IMR-90 (cell line): ENCODE measurements around the gene E2F4. TPM values are rescaled to one million over a fixed set of nuclear protein-coding genes. Genes with fewer than 3 reads are reported as not detected.
A peak's percentile ranks its signal among the peaks of the same experiment; 100 is the strongest.

Experiments used
- ATAC-seq: fragments of 200-7000 bp; cut with Tn5 transposase; 2 replicates; pipeline ENCODE4 v1.9.1; 2020; ENCODE audit warnings: low read depth, mild to moderate bottlenecking, moderate library complexity
- BruUV-seq: library from RNA; stranded (reverse); fragments of 400-500 nt; replicated peaks from 2 replicates; lab custom pipeline; 2021; lab: Mats Ljungman, UMichigan
- CTCF ChIA-PET: fragments of 300-600 bp; formaldehyde crosslinking; extraction: SDS; loops from one replicate; lab custom pipeline; 2021; ENCODE audit warnings: antibody characterized with exemption; lab: Yijun Ruan, JAX
- POLR2A ChIA-PET: fragments of 300-600 bp; sonication (Branson Sonifier 250); formaldehyde crosslinking; loops from one replicate; lab custom pipeline; 2022; ENCODE audit warnings: antibody characterized with exemption; ENCODE audit not compliant: unreplicated experiment; lab: Charles Lee
- DNase-seq: peaks from one replicate; pipeline ENCODE4 v3.0.0; 2013
- H2AFZ ChIP-seq: replicated peaks from 2 replicates; pipeline ENCODE3; 2013; ENCODE audit warnings: low read length, mild to moderate bottlenecking; ENCODE audit not compliant: poor library complexity
- H2AK5ac ChIP-seq: 2 replicates; pipeline ENCODE4 v1.6.1; 2013; ENCODE audit warnings: low read depth, low read length, inconsistent platforms
- H2AK9ac ChIP-seq: replicated peaks from 2 replicates; pipeline ENCODE3; 2013; ENCODE audit warnings: mild to moderate bottlenecking, low read depth, low read length, moderate library complexity; ENCODE audit not compliant: poor library complexity
- H2BK120ac ChIP-seq: 2 replicates; pipeline ENCODE4 v1.6.1; 2013; ENCODE audit warnings: low read depth, low read length, inconsistent platforms
- H2BK15ac ChIP-seq: 3 replicates; pipeline ENCODE4 v1.6.1; 2013; ENCODE audit warnings: low read depth, low read length, inconsistent platforms
- H2BK20ac ChIP-seq: 2 replicates; pipeline ENCODE4 v1.6.1; 2013; ENCODE audit warnings: low read depth, mild to moderate bottlenecking, inconsistent platforms, low read length, moderate library complexity
- H2BK5ac ChIP-seq: 2 replicates; pipeline ENCODE4 v1.6.1; 2013; ENCODE audit warnings: mild to moderate bottlenecking, low read depth, low read length, inconsistent platforms; ENCODE audit not compliant: poor library complexity, severe bottlenecking
- H3K14ac ChIP-seq: replicated peaks from 2 replicates; pipeline ENCODE4 v1.6.1; 2013; ENCODE audit warnings: low read depth, low read length, inconsistent platforms
- H3K18ac ChIP-seq: 2 replicates; pipeline ENCODE4 v1.6.1; 2013; ENCODE audit warnings: low read depth, low read length, control low read depth
- H3K23ac ChIP-seq: 2 replicates; pipeline ENCODE4 v1.6.1; 2013; ENCODE audit warnings: low read depth, low read length, inconsistent platforms
- H3K27ac ChIP-seq: 2 replicates; pipeline ENCODE4 v1.5.1; 2013; ENCODE audit warnings: mild to moderate bottlenecking, control low read depth, low read length; ENCODE audit not compliant: insufficient read depth
- H3K27me3 ChIP-seq: 2 replicates; pipeline ENCODE4 v1.6.1; 2013; ENCODE audit warnings: low read length; ENCODE audit not compliant: control insufficient read depth, insufficient read depth
- H3K36me3 ChIP-seq: 2 replicates; pipeline ENCODE4 v1.6.1; 2013; ENCODE audit warnings: low read length, mixed read lengths; ENCODE audit not compliant: control insufficient read depth, insufficient read depth
- H3K4ac ChIP-seq: 2 replicates; pipeline ENCODE4 v1.6.1; 2013; ENCODE audit warnings: low read depth, low read length, inconsistent platforms
- H3K4me1 ChIP-seq: 2 replicates; pipeline ENCODE4 v1.6.1; 2013; ENCODE audit warnings: low read length, mixed read lengths; ENCODE audit not compliant: control insufficient read depth, insufficient read depth
- H3K4me2 ChIP-seq: 2 replicates; pipeline ENCODE4 v1.6.1; 2013; ENCODE audit warnings: low read depth, mild to moderate bottlenecking, control low read depth, low read length, moderate library complexity
- H3K4me3 ChIP-seq: 2 replicates; pipeline ENCODE4 v1.5.1; 2013; ENCODE audit warnings: low read depth, mild to moderate bottlenecking, control low read depth, low read length, moderate library complexity; ENCODE audit not compliant: insufficient read depth
- H3K56ac ChIP-seq: 2 replicates; pipeline ENCODE4 v1.6.1; 2013; ENCODE audit warnings: low read length, inconsistent platforms; ENCODE audit not compliant: insufficient read depth; ENCODE audit errors: extremely low read depth
- H3K79me1 ChIP-seq, 2 experiments: 2 replicates each; pipeline ENCODE4 v1.6.1; 2013; ENCODE audit warnings: low read length in 2 of 2, inconsistent platforms in 1 of 2, low read depth in 1 of 2
- H3K9ac ChIP-seq: 2 replicates; pipeline ENCODE4 v1.6.1; 2013; ENCODE audit warnings: low read depth, low read length, control low read depth
- H3K9me1 ChIP-seq: 2 replicates; pipeline ENCODE4 v1.6.1; 2013; ENCODE audit warnings: low read length, inconsistent platforms; ENCODE audit not compliant: insufficient read depth
- H3K9me3 ChIP-seq: 2 replicates; pipeline ENCODE4 v1.6.1; 2013; ENCODE audit warnings: low read length; ENCODE audit not compliant: control insufficient read depth, insufficient read depth
- H4K20me1 ChIP-seq: 2 replicates; pipeline ENCODE4 v1.6.1; 2013; ENCODE audit warnings: low read length, inconsistent platforms; ENCODE audit not compliant: insufficient read depth
- H4K5ac ChIP-seq: 2 replicates; pipeline ENCODE4 v1.6.1; 2013; ENCODE audit warnings: mild to moderate bottlenecking, low read depth, low read length, control low read depth
- H4K8ac ChIP-seq, 2 experiments: 2 replicates each; pipeline ENCODE4 v1.6.1; 2013; ENCODE audit warnings: low read depth in 2 of 2, low read length in 2 of 2, control low read depth in 1 of 2, inconsistent platforms in 1 of 2
- H4K91ac ChIP-seq: 2 replicates; pipeline ENCODE4 v1.6.1; 2013; ENCODE audit warnings: low read depth, low read length, inconsistent platforms; ENCODE audit not compliant: insufficient read depth
- CEBPB ChIP-seq: IDR thresholded peaks from 2 replicates; pipeline ENCODE4 v1.6.1; 2012; ENCODE audit warnings: low read depth, low read length, improper control_type of control experiment
- CHD1 ChIP-seq: IDR thresholded peaks from 2 replicates; pipeline ENCODE4 v1.6.1; 2012; ENCODE audit warnings: low read depth, low read length, improper control_type of control experiment
- CTCF ChIP-seq: conservative IDR thresholded peaks from 2 replicates; pipeline ENCODE4 v1.5.1; 2012; ENCODE audit warnings: mild to moderate bottlenecking, low read depth, low read length, improper control_type of control experiment
- ELK1 ChIP-seq: fragments of 150-350 bp; IDR thresholded peaks from 2 replicates; pipeline ENCODE4 v1.6.1; 2016; ENCODE audit warnings: low read depth, mild to moderate bottlenecking, low read length, moderate library complexity, borderline replicate concordance
- FOS ChIP-seq: fragments of 150-350 bp; IDR thresholded peaks from 2 replicates; pipeline ENCODE4 v1.6.1; 2016; ENCODE audit warnings: low read depth, low read length
- MAFK ChIP-seq: IDR thresholded peaks from 2 replicates; pipeline ENCODE4 v1.6.1; 2012; ENCODE audit warnings: low read depth, low read length, improper control_type of control experiment
- MAZ ChIP-seq: IDR thresholded peaks from 2 replicates; pipeline ENCODE4 v1.6.1; 2012; ENCODE audit warnings: low read depth, mild to moderate bottlenecking, low read length, improper control_type of control experiment, moderate library complexity, borderline replicate concordance
- MXI1 ChIP-seq: IDR thresholded peaks from 2 replicates; pipeline ENCODE4 v1.6.1; 2012; ENCODE audit warnings: low read depth, mild to moderate bottlenecking, low read length, moderate library complexity, borderline replicate concordance
- NFE2L2 ChIP-seq: fragments of 150-350 bp; IDR thresholded peaks from 2 replicates; pipeline ENCODE4 v1.6.1; 2016; ENCODE audit warnings: low read depth, mild to moderate bottlenecking, low read length
- POLR2A ChIP-seq: IDR thresholded peaks from 2 replicates; pipeline ENCODE4 v1.6.1; 2012; ENCODE audit warnings: mild to moderate bottlenecking, low read depth, low read length
- RAD21 ChIP-seq: IDR thresholded peaks from 2 replicates; pipeline ENCODE4 v1.6.1; 2012; ENCODE audit warnings: low read length, improper control_type of control experiment
- RCOR1 ChIP-seq: IDR thresholded peaks from 2 replicates; pipeline ENCODE4 v1.6.1; 2012; ENCODE audit warnings: mild to moderate bottlenecking, low read length, improper control_type of control experiment; ENCODE audit not compliant: insufficient replicate concordance
- RFX5 ChIP-seq: IDR thresholded peaks from 2 replicates; pipeline ENCODE4 v1.8.0; 2012; ENCODE audit warnings: low read depth, mild to moderate bottlenecking, low read length, moderate library complexity
- SMC3 ChIP-seq: fragments of 150-350 bp; IDR thresholded peaks from 2 replicates; pipeline ENCODE4 v1.6.1; 2016; ENCODE audit warnings: low read depth, mild to moderate bottlenecking, antibody characterized with exemption, low read length, moderate library complexity
- USF2 ChIP-seq: fragments of 150-350 bp; IDR thresholded peaks from 2 replicates; pipeline ENCODE4 v1.6.1; 2017; ENCODE audit warnings: mild to moderate bottlenecking, antibody characterized with exemption, low read length, low read depth
- WGBS, 2 experiments: methylation state at CpG; one replicate each; pipeline versions ENCODE4 v1.1.5 to v1.1.7; 2013; ENCODE audit warnings: missing lambda C conversion rate in 2 of 2; ENCODE audit not compliant: insufficient read length in 1 of 2; ENCODE audit errors: extremely low coverage in 2 of 2; 5-methylcytosine and 5-hydroxymethylcytosine counted together
- dilution Hi-C: fragments of 300-500 bp; cut with HindIII; formaldehyde crosslinking; loops from one replicate; pipeline ENCODE4 v1.14.3; 2018; ENCODE audit warnings: low sequenced_read_pairs; ENCODE audit not compliant: unreplicated experiment
- in situ Hi-C: fragments of 300-500 bp; cut with MboI; formaldehyde crosslinking; loops from 3 replicates; pipeline ENCODE4 v1.14.3; 2019; ENCODE audit warnings: low sequenced_read_pairs, inconsistent platforms, mixed read lengths
- intact Hi-C: fragments of 100-400 bp; cut with micrococcal nuclease; formaldehyde crosslinking; loops from 2 replicates; pipeline ENCODE4 v1.10.0; 2022
- polyA plus RNA-seq, 3 experiments: library from polyadenylated mRNA; depleted of rRNA; stranded (reverse); fragments of >200 nt; gene quantifications; 2 replicates each; pipeline ENCODE4 v1.2.3, GENCODE V29; 2012; ENCODE audit warnings: low replicate concordance in 1 of 3
- total RNA-seq: library from RNA; depleted of rRNA; stranded (reverse); fragments of >200 nt; gene quantifications from 2 replicates; pipeline ENCODE4 v1.2.3, GENCODE V29; 2012

Gene E2F4
- total and polyA plus RNA-seq, 2 of the 4 experiments (the other 2 are of a cell fraction) = 63.4 to 103 TPM

- peak within 1 kb of the TSS; percentile 96 for H3K14ac ChIP-seq
- H4K5ac ChIP-seq = peak within 1 kb of the TSS; percentile 65
- peak within 1 kb of the TSS; percentile 82 for H2BK120ac ChIP-seq
- intact Hi-C loops (loop anchor here (2.0 to 10.0 kb wide), 2 partner anchors 132 to 256 kb away; no protein-coding TSS in a partner anchor), dilution Hi-C loops (no loop called here), in situ Hi-C loops (no loop called here)
- H4K8ac ChIP-seq = peak within 1 kb of the TSS; percentile 72 to 97
- peak within 1 kb of the TSS; percentile 88 for H3K56ac ChIP-seq
- peaks cover 4% of the 10 kb centered on the region; the same call in 1 of the 2 replicates for H3K9me1 ChIP-seq
- peaks cover 0 to 30% of the 10 kb centered on the region in 2 experiments; a peak in 2 of 4 replicates for H3K79me1 ChIP-seq
- peak within 1 kb of the TSS; percentile 99 for H2AFZ ChIP-seq
- peaks cover 31% of the 10 kb centered on the region for H3K36me3 ChIP-seq
- peak within 1 kb of the TSS; percentile 66; the same call in 1 of the 2 replicates for H3K18ac ChIP-seq
- peak within 1 kb of the TSS; percentile 95 for H2AK9ac ChIP-seq
- H4K91ac ChIP-seq = peak within 1 kb of the TSS; percentile 71
- H3K4ac ChIP-seq = peak within 1 kb of the TSS; percentile 87
- ATAC-seq = peak; percentile 78
- peak within 1 kb of the TSS; percentile 87 for H2BK5ac ChIP-seq
- no TSS peak for BruUV-seq
- peak within 1 kb of the TSS; percentile 84 for H3K4me2 ChIP-seq
- peak; percentile 66 for DNase-seq
- no peaks in the 10 kb centered on the region for H3K9me3 ChIP-seq
- H2AK5ac ChIP-seq = peak within 1 kb of the TSS; percentile 66
- peak within 1 kb of the TSS; percentile 64 for H3K9ac ChIP-seq
- peaks cover 6% of the 10 kb centered on the region; the same call in 1 of the 2 replicates for H3K4me1 ChIP-seq
- peaks cover 20% of the 10 kb centered on the region for H4K20me1 ChIP-seq
- ChIA-PET CTCF (interaction anchor here (0.7 to 1.0 kb wide), 4 partner anchors 10 to 47 kb away, joined by 3 to 4 read pairs (median 3); no protein-coding TSS in a partner anchor), POLR2A (no interaction called here)
- H2BK15ac ChIP-seq = peak within 1 kb of the TSS; percentile 77; the same call in 2 of the 3 replicates
- peak within 1 kb of the TSS; percentile 76 for H3K4me3 ChIP-seq
- H3K27ac ChIP-seq = peak within 1 kb of the TSS; percentile 92
- 1% methylated on average over 10 of the region's 34 CpGs; no CpG with 5 or more reads in 1 of the 2 experiments for WGBS, 2 experiments
- peak within 1 kb of the TSS; percentile 47 for H2BK20ac ChIP-seq
- peak within 1 kb of the TSS; percentile 81 for H3K23ac ChIP-seq
- no peaks in the 10 kb centered on the region for H3K27me3 ChIP-seq
- TF ChIP-seq POLR2A = no peak
- no peak for TF ChIP-seq CHD1
- no peak for TF ChIP-seq ELK1
- TF ChIP-seq MXI1 = peak; percentile 12; the same call in 1 of the 2 replicates
- no peak for TF ChIP-seq FOS
- no peak for TF ChIP-seq RFX5
- TF ChIP-seq USF2 = peak; percentile 88
- no peak for TF ChIP-seq RCOR1
- no peak for TF ChIP-seq MAFK
- no peak for TF ChIP-seq CEBPB
- TF ChIP-seq RAD21 = no peak
- peak; percentile 39; the same call in 1 of the 2 replicates for TF ChIP-seq MAZ
- TF ChIP-seq NFE2L2 = no peak
- TF ChIP-seq CTCF = no peak
- no peak for TF ChIP-seq SMC3
These were observed 41.0 kb upstream of the E2F4 start, which contains the start of gene B3GNT9 for GRCh38 chr16:67150833-67151396. Gene B3GNT9 (minus strand): TSS chr16:67150998. CDS start chr16:67150485, 513 bp downstream.
